A673 (cell line): ENCODE data around the gene CKMT2. TPM values are rescaled to one million over a fixed set of nuclear protein-coding genes. Genes with fewer than 3 reads are reported as not detected.

ENCODE experiments used
- BruUV-seq: library from RNA; stranded (reverse); fragments of 400-500 nt; replicated peaks from 2 replicates; lab custom pipeline; 2021; lab: Mats Ljungman, UMichigan
- CTCF ChIA-PET: fragments of 300-600 bp; sonication (Branson Sonifier 250); formaldehyde crosslinking; loops from one replicate; lab custom pipeline; 2022; ENCODE audit warnings: antibody characterized with exemption; lab: Charles Lee
- POLR2A ChIA-PET: fragments of 300-600 bp; sonication (Branson Sonifier 250); formaldehyde crosslinking; loops from one replicate; lab custom pipeline; 2022; ENCODE audit warnings: antibody characterized with exemption; ENCODE audit not compliant: low non-redundant PET; lab: Charles Lee
- DNase-seq: peaks from one replicate; pipeline ENCODE4 v3.0.0-alpha.2; 2015; ENCODE audit warnings: low spot score
- H3K27ac ChIP-seq: fragments of 200-600 bp; sonication (generic); 2 replicates; pipeline ENCODE4 v1.5.1; 2016; ENCODE audit warnings: mixed run types, low read depth, mild to moderate bottlenecking, mixed read lengths, antibody characterized with exemption, low read length; ENCODE audit not compliant: poor library complexity, severe bottlenecking
- H3K27me3 ChIP-seq: fragments of 200-600 bp; sonication (generic); replicated peaks from 2 replicates; pipeline ENCODE4 v1.6.1; 2017; ENCODE audit warnings: mixed run types, low read depth, mild to moderate bottlenecking, mixed read lengths, antibody characterized with exemption, low read length; ENCODE audit not compliant: insufficient read depth, poor library complexity
- H3K36me3 ChIP-seq: fragments of 200-600 bp; sonication (generic); 2 replicates; pipeline ENCODE4 v1.6.1; 2016; ENCODE audit warnings: mixed run types, mild to moderate bottlenecking, mixed read lengths, antibody characterized with exemption, low read length; ENCODE audit not compliant: insufficient read depth, poor library complexity, severe bottlenecking
- H3K4me1 ChIP-seq: fragments of 200-600 bp; sonication (generic); 2 replicates; pipeline ENCODE4 v1.6.1; 2017; ENCODE audit warnings: mixed run types, mild to moderate bottlenecking, mixed read lengths, antibody characterized with exemption, low read length; ENCODE audit not compliant: insufficient read depth, poor library complexity, severe bottlenecking
- H3K4me3 ChIP-seq: fragments of 200-600 bp; sonication (generic); 2 replicates; pipeline ENCODE4 v1.5.1; 2016; ENCODE audit warnings: low read depth, mixed run types, mild to moderate bottlenecking, mixed read lengths, low read length; ENCODE audit not compliant: poor library complexity, severe bottlenecking
- H3K9me3 ChIP-seq: fragments of 200-600 bp; sonication (generic); 2 replicates; pipeline ENCODE4 v1.6.1; 2016; ENCODE audit warnings: mixed run types, low read depth, mild to moderate bottlenecking, mixed read lengths, antibody characterized with exemption, low read length; ENCODE audit not compliant: poor library complexity, severe bottlenecking
- CTCF ChIP-seq: fragments of 300-800, 200-600 bp; sonication (generic); conservative IDR thresholded peaks from 2 replicates; pipeline ENCODE4 v1.5.1; 2017; ENCODE audit warnings: low read depth, mild to moderate bottlenecking, antibody characterized with exemption, low read length, moderate library complexity, mixed read lengths
- EZH2 ChIP-seq: fragments of 200-600 bp; sonication (generic); IDR thresholded peaks from 2 replicates; pipeline ENCODE4 v1.6.1; 2017; ENCODE audit warnings: borderline replicate concordance, low read depth, mild to moderate bottlenecking, mixed read lengths, antibody characterized with exemption, low read length; ENCODE audit not compliant: poor library complexity, severe bottlenecking
- intact Hi-C: fragments of 100-400 bp; cut with micrococcal nuclease; formaldehyde crosslinking; loops from one replicate; pipeline ENCODE4 v1.10.0; 2022; ENCODE audit not compliant: unreplicated experiment
- total RNA-seq: library from RNA; stranded (reverse); gene quantifications from 2 replicates; pipeline ENCODE4 v1.2.3, GENCODE V29; 2021

Gene CKMT2
- total RNA-seq, 1 experiment from 2014 or later = not detected

GRCh38 chr5:81303563-81303962 lies 70.4 kb downstream of the CKMT2 start:
- Histone ChIP-seq H3K9me3 (no peaks in the 10 kb centered on the region), H3K27me3 (no peaks in the 10 kb centered on the region), H3K4me1 (peaks cover 22% of the 10 kb centered on the region), H3K4me3 (no peak overlapping the region), H3K27ac (no peak overlapping the region), H3K36me3 (no peaks in the 10 kb centered on the region)
- no TSS peak for BruUV-seq
- DNase-seq = no peak
- CTCF ChIA-PET = no interaction called here
- TF ChIP-seq EZH2 (no peak), CTCF (no peak)
- intact Hi-C loops = loop anchor here (5.0 kb wide), 1 partner anchor 864 kb away; no protein-coding TSS in a partner anchor
- POLR2A ChIA-PET = no interaction called here

- CTCF ChIA-PET = no interaction called here
- Histone ChIP-seq H3K27me3 (no peaks in the 10 kb centered on the region), H3K4me3 (no peak overlapping the region), H3K36me3 (no peaks in the 10 kb centered on the region), H3K27ac (no peak overlapping the region), H3K4me1 (peaks cover 6% of the 10 kb centered on the region), H3K9me3 (no peaks in the 10 kb centered on the region)
- no peak for DNase-seq
- POLR2A ChIA-PET = no interaction called here
- intact Hi-C loops = no loop called here
- BruUV-seq = no TSS peak
- TF ChIP-seq CTCF (no peak), EZH2 (no peak)
Observed at GRCh38 chr5:81305785-81306184, 72.7 kb downstream of the CKMT2 start.

- BruUV-seq = no TSS peak
- POLR2A ChIA-PET = no interaction called here
- Histone ChIP-seq H3K27ac (no peak overlapping the region), H3K4me3 (no peak overlapping the region), H3K27me3 (no peaks in the 10 kb centered on the region), H3K36me3 (no peaks in the 10 kb centered on the region), H3K4me1 (no peaks in the 10 kb centered on the region), H3K9me3 (no peaks in the 10 kb centered on the region)
- no peak for DNase-seq
- CTCF ChIA-PET = no interaction called here
- intact Hi-C loops = no loop called here
- TF ChIP-seq CTCF (no peak), EZH2 (no peak)
Observed at GRCh38 chr5:81308836-81309235, 75.7 kb downstream of the CKMT2 start.
